WTC11 (cell line): ENCODE data around the gene ABHD13. TPM values are rescaled to one million over a fixed set of nuclear protein-coding genes. Genes with fewer than 3 reads are reported as not detected.

Source experiments
- ATAC-seq: fragments of 200-7000 bp; cut with Tn5 transposase; 2 replicates; pipeline ENCODE4 v1.10.0; 2021; ENCODE audit warnings: mild to moderate bottlenecking, moderate library complexity
- CTCF ChIA-PET: fragments of 300-600 bp; sonication (Branson Sonifier 250); formaldehyde crosslinking; loops from one replicate; lab custom pipeline; 2021; ENCODE audit warnings: antibody characterized with exemption; lab: Charles Lee
- POLR2A ChIA-PET: fragments of 350-600 bp; sonication (Branson Sonifier 250); formaldehyde crosslinking; loops from one replicate; lab custom pipeline; 2021; ENCODE audit warnings: antibody characterized with exemption; lab: Charles Lee
- DNase-seq: peaks from one replicate; pipeline ENCODE4 v3.0.0; 2021; ENCODE audit warnings: low spot score
- H3K27ac Mint-ChIP-seq: 2 replicates; pipeline ENCODE4 v1.8.0; 2021; ENCODE audit warnings: mixed read lengths
- H3K27me3 Mint-ChIP-seq: 2 replicates; pipeline ENCODE4 v1.8.0; 2021; ENCODE audit warnings: low read depth, mild to moderate bottlenecking, moderate library complexity, mixed read lengths
- H3K36me3 Mint-ChIP-seq: 2 replicates; pipeline ENCODE4 v1.8.0; 2021; ENCODE audit warnings: mixed read lengths
- H3K4me1 Mint-ChIP-seq: 2 replicates; pipeline ENCODE4 v1.8.0; 2022; ENCODE audit warnings: mixed read lengths
- H3K4me3 Mint-ChIP-seq: 2 replicates; pipeline ENCODE4 v1.8.0; 2021; ENCODE audit warnings: mild to moderate bottlenecking, moderate library complexity, mixed read lengths
- H3K9me3 Mint-ChIP-seq: 2 replicates; pipeline ENCODE4 v1.8.0; 2021; ENCODE audit warnings: mixed read lengths
- AR ChIP-seq: fragments of 250-450 bp; sonication (Bioruptor Pico); IDR thresholded peaks from 2 replicates; pipeline ENCODE4 v1.9.0; 2021; ENCODE audit warnings: mild to moderate bottlenecking
- ATF2 ChIP-seq: sonication (generic); formaldehyde crosslinking; IDR thresholded peaks from 2 replicates; pipeline ENCODE4 v1.8.1; 2022; ENCODE audit warnings: low read depth, missing genetic modification reagents, borderline replicate concordance
- CBFB ChIP-seq: sonication (generic); formaldehyde crosslinking; IDR thresholded peaks from 2 replicates; pipeline ENCODE4 v1.8.1; 2022; ENCODE audit warnings: mild to moderate bottlenecking, low read depth, missing genetic modification reagents
- FOXP4 ChIP-seq: sonication (generic); formaldehyde crosslinking; IDR thresholded peaks from 2 replicates; pipeline ENCODE4 v1.8.0; 2022; ENCODE audit warnings: mild to moderate bottlenecking, missing genetic modification reagents
- GABPB1 ChIP-seq: sonication (generic); formaldehyde crosslinking; IDR thresholded peaks from 2 replicates; pipeline ENCODE4 v1.8.1; 2023; ENCODE audit warnings: mild to moderate bottlenecking, missing genetic modification reagents
- GTF2I ChIP-seq: fragments of 250-450 bp; sonication (Bioruptor Pico); conservative IDR thresholded peaks from 2 replicates; pipeline ENCODE4 v1.4.0; 2021; ENCODE audit warnings: mild to moderate bottlenecking
- HMGXB4 ChIP-seq: sonication (generic); formaldehyde crosslinking; IDR thresholded peaks from 2 replicates; pipeline ENCODE4 v1.8.1; 2023; ENCODE audit warnings: mild to moderate bottlenecking, moderate library complexity, missing genetic modification reagents
- MAX ChIP-seq: sonication (generic); formaldehyde crosslinking; IDR thresholded peaks from 2 replicates; pipeline ENCODE4 v1.8.0; 2022; ENCODE audit warnings: mild to moderate bottlenecking, missing genetic modification reagents
- NR1H2 ChIP-seq: sonication (generic); formaldehyde crosslinking; IDR thresholded peaks from 2 replicates; pipeline ENCODE4 v1.9.0; 2021; ENCODE audit warnings: mild to moderate bottlenecking, moderate library complexity, missing genetic modification reagents
- RORB ChIP-seq: fragments of 250-450 bp; sonication (Bioruptor Pico); IDR thresholded peaks from 2 replicates; pipeline ENCODE4 v1.9.0; 2021; ENCODE audit warnings: mild to moderate bottlenecking
- SMAD4 ChIP-seq: sonication (generic); formaldehyde crosslinking; IDR thresholded peaks from 2 replicates; pipeline ENCODE4 v1.8.0; 2022; ENCODE audit warnings: mild to moderate bottlenecking, missing genetic modification reagents
- TP53 ChIP-seq: sonication (generic); formaldehyde crosslinking; IDR thresholded peaks from 2 replicates; pipeline ENCODE4 v1.8.1; 2023; ENCODE audit warnings: mild to moderate bottlenecking, missing genetic modification reagents
- ZBTB21 ChIP-seq: sonication (generic); formaldehyde crosslinking; IDR thresholded peaks from 2 replicates; pipeline ENCODE4 v1.8.1; 2023; ENCODE audit warnings: mild to moderate bottlenecking, missing genetic modification reagents, borderline replicate concordance
- ZBTB43 ChIP-seq: sonication (generic); formaldehyde crosslinking; IDR thresholded peaks from 2 replicates; pipeline ENCODE4 v1.8.1; 2023; ENCODE audit warnings: mild to moderate bottlenecking, missing genetic modification reagents
- ZNF138 ChIP-seq: sonication (generic); formaldehyde crosslinking; conservative IDR thresholded peaks from 2 replicates; pipeline ENCODE4 v1.8.1; 2022; ENCODE audit warnings: mild to moderate bottlenecking, moderate library complexity, missing genetic modification reagents
- total RNA-seq: library from RNA; stranded (reverse); gene quantifications from 3 replicates; pipeline ENCODE4 v1.2.3, GENCODE V29; 2021

ABHD13 gene
- total RNA-seq, 1 experiment from 2014 or later = 5.4 TPM

- DNase-seq (no peak), ATAC-seq (no peak)
- H3K27me3 Mint-ChIP-seq = no peaks in the 10 kb centered on the region
- ChIA-PET POLR2A (interaction anchor here (0.5 kb wide), 1 partner anchor 945 kb away, joined by 5 read pairs; no protein-coding TSS in a partner anchor), CTCF (no interaction called here)
- H3K27ac Mint-ChIP-seq = no peak overlapping the region
- H3K4me3 Mint-ChIP-seq = no peak overlapping the region
- no peaks in the 10 kb centered on the region for H3K9me3 Mint-ChIP-seq
- H3K36me3 Mint-ChIP-seq = no peaks in the 10 kb centered on the region
- peaks cover 15% of the 10 kb centered on the region for H3K4me1 Mint-ChIP-seq
- TF ChIP-seq ATF2 (CRISPR knock-in tag) (no peak), FOXP4 (CRISPR knock-in tag) (no peak), GABPB1 (CRISPR knock-in tag) (no peak), RORB (CRISPR knock-in tag) (no peak), HMGXB4 (CRISPR knock-in tag) (no peak), ZBTB43 (CRISPR knock-in tag) (no peak), CBFB (CRISPR knock-in tag) (no peak), ZBTB21 (CRISPR knock-in tag) (no peak), TP53 (CRISPR knock-in tag) (no peak), NR1H2 (CRISPR knock-in tag) (no peak), MAX (CRISPR knock-in tag) (no peak), ZNF138 (CRISPR knock-in tag) (no peak), GTF2I (CRISPR knock-in tag) (no peak), SMAD4 (CRISPR knock-in tag) (no peak), AR (CRISPR knock-in tag) (no peak)
- TF ChIP-seq, all 79 proteins: peak for 0
These were observed 5.7 kb downstream of the ABHD13 start for GRCh38 chr13:108223687-108224503.
